GM23338 (cell line): ENCODE data around the gene SLC22A17. TPM values are rescaled to one million over a fixed set of nuclear protein-coding genes. Genes with fewer than 3 reads are reported as not detected.

Experiments used
- ATAC-seq: fragments of 200-7000 bp; cut with Tn5 transposase; 3 replicates; pipeline ENCODE4 v1.9.1; 2020
- DNase-seq: peaks from one replicate; pipeline ENCODE4 v3.0.0-alpha.2; 2015; ENCODE audit warnings: low spot score
- H2AFZ ChIP-seq: fragments of 200-600 bp; sonication (generic); 2 replicates; pipeline ENCODE4 v1.8.0; 2016; ENCODE audit warnings: antibody characterized with exemption, mild to moderate bottlenecking, moderate library complexity
- H3F3A ChIP-seq: fragments of 200-600 bp; sonication (generic); replicated peaks from 2 replicates; pipeline ENCODE4 v1.8.0; 2017; ENCODE audit warnings: antibody characterized with exemption, mixed run types, low read depth
- H3K27ac ChIP-seq: fragments of 200-600 bp; sonication (generic); 2 replicates; pipeline ENCODE4 v1.6.1; 2016; ENCODE audit warnings: low read depth
- H3K27me3 ChIP-seq: fragments of 200-600 bp; sonication (generic); 2 replicates; pipeline ENCODE4 v1.8.0; 2016; ENCODE audit warnings: mild to moderate bottlenecking, mixed run types, moderate library complexity; ENCODE audit not compliant: insufficient read depth
- H3K36me3 ChIP-seq: fragments of 200-600 bp; sonication (generic); 2 replicates; pipeline ENCODE4 v1.8.0; 2016; ENCODE audit warnings: mild to moderate bottlenecking; ENCODE audit not compliant: insufficient read depth
- H3K4me1 ChIP-seq: fragments of 200-600 bp; sonication (generic); 2 replicates; pipeline ENCODE4 v1.8.0; 2016; ENCODE audit warnings: mild to moderate bottlenecking, moderate library complexity; ENCODE audit not compliant: insufficient read depth
- H3K4me2 ChIP-seq: fragments of 200-600 bp; sonication (generic); 2 replicates; pipeline ENCODE4 v1.7.1; 2017; ENCODE audit warnings: mixed run types
- H3K4me3 ChIP-seq: fragments of 200-600 bp; sonication (generic); 2 replicates; pipeline ENCODE4 v1.6.1; 2016; ENCODE audit warnings: mixed run types
- H3K79me2 ChIP-seq: fragments of 200-600 bp; sonication (generic); replicated peaks from 2 replicates; pipeline ENCODE4 v1.8.0; 2017; ENCODE audit warnings: mild to moderate bottlenecking; ENCODE audit not compliant: insufficient read depth
- H3K9me2 ChIP-seq: fragments of 200-600 bp; sonication (generic); 2 replicates; pipeline ENCODE4 v1.8.0; 2017; ENCODE audit not compliant: insufficient read depth
- H4K20me1 ChIP-seq: fragments of 200-600 bp; sonication (generic); replicated peaks from 2 replicates; pipeline ENCODE4 v1.8.0; 2017; ENCODE audit warnings: mild to moderate bottlenecking; ENCODE audit not compliant: insufficient read depth
- H3K27ac Mint-ChIP-seq: 2 replicates; pipeline ENCODE4 v1.8.0; 2020; ENCODE audit warnings: inconsistent platforms, mild to moderate bottlenecking, moderate library complexity, mixed read lengths
- H3K27me3 Mint-ChIP-seq: 3 replicates; pipeline ENCODE4 v1.8.0; 2022; ENCODE audit warnings: low read depth, mild to moderate bottlenecking, moderate library complexity, mixed read lengths, inconsistent platforms; ENCODE audit not compliant: insufficient read depth, poor library complexity
- H3K36me3 Mint-ChIP-seq: 3 replicates; pipeline ENCODE4 v1.8.0; 2021; ENCODE audit warnings: low read depth, mild to moderate bottlenecking, inconsistent platforms, moderate library complexity, mixed read lengths
- H3K4me1 Mint-ChIP-seq: 3 replicates; pipeline ENCODE4 v1.8.0; 2020; ENCODE audit warnings: mild to moderate bottlenecking, inconsistent platforms, mixed read lengths
- H3K4me3 Mint-ChIP-seq: 3 replicates; pipeline ENCODE4 v1.8.0; 2021; ENCODE audit warnings: moderate library complexity, mild to moderate bottlenecking, inconsistent platforms, mixed read lengths
- H3K9me3 Mint-ChIP-seq: 3 replicates; pipeline ENCODE4 v1.8.0; 2020; ENCODE audit warnings: moderate library complexity, mild to moderate bottlenecking, inconsistent platforms, mixed read lengths
- CREB1 ChIP-seq: fragments of 250-450 bp; sonication (Bioruptor Pico); IDR thresholded peaks from 2 replicates; pipeline ENCODE4 v1.5.0; 2020; ENCODE audit warnings: low read depth, mild to moderate bottlenecking, moderate library complexity
- CTCF ChIP-seq, 2 experiments: fragments of 200-600 bp in 1 of 2; sonication (generic) in 1 of 2; conservative IDR thresholded peaks; 2 replicates each; pipeline versions ENCODE4 v1.5.1 to v1.6.1; 2016 to 2017; ENCODE audit warnings: antibody characterized with exemption in 2 of 2, low read depth in 2 of 2, mild to moderate bottlenecking in 2 of 2, moderate library complexity in 1 of 2
- EZH2phosphoT487 ChIP-seq: fragments of 200-600 bp; sonication (generic); IDR thresholded peaks from one replicate; pipeline ENCODE4 v1.8.1; 2018; ENCODE audit warnings: antibody characterized with exemption; ENCODE audit not compliant: unreplicated experiment
- JUNB ChIP-seq: IDR thresholded peaks from one replicate; pipeline ENCODE4 v1.6.1; 2016; ENCODE audit warnings: antibody characterized with exemption; ENCODE audit not compliant: unreplicated experiment
- NANOG ChIP-seq: IDR thresholded peaks from 2 replicates; pipeline ENCODE4 v1.6.1; 2016; ENCODE audit warnings: antibody characterized with exemption, borderline replicate concordance
- REST ChIP-seq: IDR thresholded peaks from one replicate; pipeline ENCODE4 v1.6.1; 2018; ENCODE audit warnings: antibody characterized with exemption; ENCODE audit not compliant: unreplicated experiment
- STAT1 ChIP-seq: IDR thresholded peaks from one replicate; pipeline ENCODE4 v1.6.1; 2016; ENCODE audit warnings: antibody characterized with exemption; ENCODE audit not compliant: unreplicated experiment
- ZNF331 ChIP-seq: fragments of 250-450 bp; sonication (Bioruptor Pico); IDR thresholded peaks from 2 replicates; pipeline ENCODE4 v1.5.0; 2020; ENCODE audit warnings: low read depth, mild to moderate bottlenecking, moderate library complexity
- ZNF462 ChIP-seq: fragments of 250-450 bp; sonication (Bioruptor Pico); IDR thresholded peaks from 2 replicates; pipeline ENCODE4 v1.5.0; 2020; ENCODE audit warnings: mild to moderate bottlenecking, moderate library complexity
- polyA plus RNA-seq: library from polyadenylated mRNA; unstranded; fragments of >200 nt; fragmentation: Nextera tagmentation; extraction: Ambion mirVana; gene quantifications from 2 replicates; pipeline ENCODE4 v1.2.1, GENCODE V29; 2016
- total RNA-seq: library from RNA; depleted of rRNA; stranded (reverse); fragments of >200 nt; shearing (Covaris generic); gene quantifications from 2 replicates; pipeline ENCODE4 v1.2.3, GENCODE V29; 2014

SLC22A17 gene
- total and polyA plus RNA-seq, 2 experiments from 2014 or later = 28.6 to 56.6 TPM

- peaks cover 5% of the 10 kb centered on the region for H3K27me3 Mint-ChIP-seq
- H3K27ac ChIP-seq = no peak overlapping the region
- ATAC-seq (no peak), DNase-seq (no peak)
- H3K27me3 ChIP-seq = no peaks in the 10 kb centered on the region
- H3K36me3 ChIP-seq = no peaks in the 10 kb centered on the region; the same call in 1 of the 2 replicates
- H3K9me3 Mint-ChIP-seq = no peaks in the 10 kb centered on the region
- peaks cover 24% of the 10 kb centered on the region; the same call in 2 of the 3 replicates for H3K36me3 Mint-ChIP-seq
- H3K79me2 ChIP-seq = peaks cover 11% of the 10 kb centered on the region; the same call in 1 of the 2 replicates
- no peak overlapping the region for H3K4me2 ChIP-seq
- TF ChIP-seq STAT1 = no peak
- no peak for TF ChIP-seq CREB1 (CRISPR knock-in tag)
- TF ChIP-seq JUNB = no peak
- no peak overlapping the region for H3K4me3 ChIP-seq
- peaks cover 22% of the 10 kb centered on the region for H3K4me1 Mint-ChIP-seq
- H3K27ac Mint-ChIP-seq = no peak overlapping the region
- H2AFZ ChIP-seq = no peak overlapping the region
- H3K9me2 ChIP-seq = no peaks in the 10 kb centered on the region
- no peak overlapping the region for H3K4me3 Mint-ChIP-seq
- H4K20me1 ChIP-seq = no peaks in the 10 kb centered on the region; the same call in 1 of the 2 replicates
- H3F3A ChIP-seq = peaks cover 11% of the 10 kb centered on the region; the same call in 1 of the 2 replicates
- H3K4me1 ChIP-seq = peaks cover 13% of the 10 kb centered on the region
Observed at GRCh38 chr14:23310546-23310945, 42.1 kb downstream of the SLC22A17 start.

DNA sequence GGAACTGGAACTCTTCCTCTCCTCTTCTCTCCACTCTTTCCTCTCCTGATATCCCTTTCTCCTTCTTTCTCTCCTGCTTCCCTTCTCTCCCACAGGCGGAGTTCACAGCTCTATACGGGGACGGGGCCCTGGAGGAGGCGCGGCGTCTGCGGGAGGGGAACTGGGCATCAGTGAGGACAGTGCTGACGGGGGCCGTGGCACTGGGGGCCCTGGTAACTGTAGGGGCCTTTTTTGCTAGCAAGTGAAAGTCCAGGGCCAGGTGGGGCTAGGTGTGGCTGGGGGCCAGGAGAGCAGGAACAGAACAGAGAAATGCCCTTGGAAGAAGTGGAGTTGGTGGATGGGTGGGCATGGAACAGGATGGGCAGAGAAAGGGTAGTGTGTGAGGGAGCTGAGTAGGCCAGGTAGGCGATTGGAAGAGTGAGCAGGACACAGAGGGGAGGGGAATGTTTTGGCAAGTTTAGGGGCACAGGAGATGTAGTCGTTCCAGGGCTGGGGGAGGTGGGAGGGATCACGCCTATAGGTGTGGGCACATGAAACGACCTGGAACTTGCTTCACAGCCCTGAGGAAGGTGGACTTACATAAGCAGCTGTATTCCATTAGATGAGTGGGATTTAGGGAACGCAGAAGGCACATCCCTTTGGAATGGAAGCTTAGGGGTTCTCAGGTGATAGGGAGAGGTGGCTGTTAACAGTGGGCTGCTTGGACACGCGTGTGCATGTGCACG lies 43.8 kb downstream of the SLC22A17 start:
- Histone ChIP-seq H4K20me1 (no peaks in the 10 kb centered on the region; the same call in 1 of the 2 replicates), H3F3A (peaks cover 12% of the 10 kb centered on the region; the same call in 1 of the 2 replicates), H3K4me2 (no peak overlapping the region), H2AFZ (no peak overlapping the region), H3K79me2 (peaks cover 11% of the 10 kb centered on the region; the same call in 1 of the 2 replicates), H3K9me2 (no peaks in the 10 kb centered on the region), H3K36me3 (no peaks in the 10 kb centered on the region; the same call in 1 of the 2 replicates), H3K27ac (no peak overlapping the region), H3K4me3 (no peak overlapping the region), H3K4me1 (peaks cover 15% of the 10 kb centered on the region), H3K27me3 (peaks cover 13% of the 10 kb centered on the region)
- DNase-seq (no peak), ATAC-seq (no peak)
- H3K9me3 Mint-ChIP-seq = no peaks in the 10 kb centered on the region
- peaks cover 23% of the 10 kb centered on the region for H3K4me1 Mint-ChIP-seq
- H3K4me3 Mint-ChIP-seq = peak overlapping the region; percentile 94; the same call in 2 of the 3 replicates
- H3K27me3 Mint-ChIP-seq = peaks cover 5% of the 10 kb centered on the region
- H3K36me3 Mint-ChIP-seq = peaks cover 24% of the 10 kb centered on the region; the same call in 2 of the 3 replicates
- H3K27ac Mint-ChIP-seq = no peak overlapping the region
- TF ChIP-seq ZNF462 = no peak
- no peak for TF ChIP-seq REST
- no peak for TF ChIP-seq ZNF331 (CRISPR knock-in tag)
- TF ChIP-seq EZH2phosphoT487 = no peak
- no peak for TF ChIP-seq NANOG
- no peak for TF ChIP-seq CTCF (conservative IDR thresholded peaks at IDR 0.05; ENCODE audit: low read depth in 2 of 2)
